HEK293 (cell line): Measurements from ENCODE around the gene ABHD15.

Experiments used
- BCL11B ChIP-seq: fragments of 450-650 bp; formaldehyde crosslinking; IDR thresholded peaks from 2 replicates; pipeline ENCODE4 v1.5.1; 2016; ENCODE audit warnings: low read depth, missing biosample characterization, missing genetic modification characterization
- CTCF ChIP-seq: fragments of 450-650 bp; formaldehyde crosslinking; IDR thresholded peaks from 2 replicates; pipeline ENCODE4 v1.5.1; 2016; ENCODE audit warnings: missing biosample characterization, missing genetic modification characterization
- ELK4 ChIP-seq: IDR thresholded peaks from 2 replicates; pipeline ENCODE4 v1.6.1; 2011; ENCODE audit warnings: mild to moderate bottlenecking, low read depth, low read length, borderline replicate concordance
- GLI2 ChIP-seq: fragments of 450-650 bp; formaldehyde crosslinking; IDR thresholded peaks from 2 replicates; pipeline ENCODE4; 2017; ENCODE audit warnings: missing biosample characterization, missing genetic modification characterization, low read depth, borderline replicate concordance
- KLF16 ChIP-seq: fragments of 450-650 bp; formaldehyde crosslinking; IDR thresholded peaks from 2 replicates; pipeline ENCODE4 v1.5.1; 2017; ENCODE audit warnings: missing biosample characterization, missing genetic modification characterization
- KLF9 ChIP-seq: fragments of 450-650 bp; formaldehyde crosslinking; IDR thresholded peaks from 2 replicates; pipeline ENCODE4 v1.5.1; 2016; ENCODE audit warnings: missing biosample characterization, missing genetic modification characterization, low read depth
- OSR2 ChIP-seq: fragments of 450-650 bp; formaldehyde crosslinking; IDR thresholded peaks from 2 replicates; pipeline ENCODE4 v1.5.1; 2016; ENCODE audit warnings: missing biosample characterization, missing genetic modification characterization
- PRDM2 ChIP-seq: fragments of 450-650 bp; formaldehyde crosslinking; IDR thresholded peaks from 2 replicates; pipeline ENCODE4 v1.5.1; 2016; ENCODE audit warnings: missing biosample characterization, missing genetic modification characterization, borderline replicate concordance
- RBAK ChIP-seq: fragments of 450-650 bp; formaldehyde crosslinking; IDR thresholded peaks from 2 replicates; pipeline ENCODE4 v1.5.1; 2016; ENCODE audit warnings: missing biosample characterization, missing genetic modification characterization
- REPIN1 ChIP-seq: fragments of 450-650 bp; formaldehyde crosslinking; IDR thresholded peaks from 2 replicates; pipeline ENCODE4 v1.5.1; 2017; ENCODE audit warnings: missing biosample characterization, missing genetic modification characterization, low read depth
- SCRT1 ChIP-seq: fragments of 450-650 bp; formaldehyde crosslinking; IDR thresholded peaks from 2 replicates; pipeline ENCODE4 v1.5.1; 2016; ENCODE audit warnings: missing biosample characterization, missing genetic modification characterization, borderline replicate concordance
- ZBTB1 ChIP-seq: fragments of 450-650 bp; formaldehyde crosslinking; IDR thresholded peaks from 2 replicates; pipeline ENCODE4 v1.5.1; 2016; ENCODE audit warnings: missing biosample characterization, missing genetic modification characterization
- ZFP3 ChIP-seq: fragments of 450-650 bp; formaldehyde crosslinking; IDR thresholded peaks from 2 replicates; pipeline ENCODE4 v1.5.1; 2016; ENCODE audit warnings: low read depth, missing biosample characterization, missing genetic modification characterization
- ZFP41 ChIP-seq: fragments of 450-650 bp; formaldehyde crosslinking; IDR thresholded peaks from 2 replicates; pipeline ENCODE4 v1.5.1; 2016; ENCODE audit warnings: missing biosample characterization, missing genetic modification characterization, borderline replicate concordance
- ZNF10 ChIP-seq: fragments of 450-650 bp; formaldehyde crosslinking; IDR thresholded peaks from 2 replicates; pipeline ENCODE4 v1.5.1; 2017; ENCODE audit warnings: missing biosample characterization, missing genetic modification characterization
- ZNF175 ChIP-seq: fragments of 450-650 bp; formaldehyde crosslinking; IDR thresholded peaks from 2 replicates; pipeline ENCODE4 v1.5.1; 2016; ENCODE audit warnings: missing biosample characterization, missing genetic modification characterization
- ZNF280C ChIP-seq: fragments of 450-650 bp; formaldehyde crosslinking; IDR thresholded peaks from 2 replicates; pipeline ENCODE4 v1.5.1; 2016; ENCODE audit warnings: missing biosample characterization, missing genetic modification characterization
- ZNF335 ChIP-seq: fragments of 450-650 bp; formaldehyde crosslinking; conservative IDR thresholded peaks from 2 replicates; pipeline ENCODE4 v1.5.1; 2016; ENCODE audit warnings: missing biosample characterization, missing genetic modification characterization
- ZNF341 ChIP-seq: fragments of 450-650 bp; formaldehyde crosslinking; IDR thresholded peaks from 2 replicates; pipeline ENCODE4; 2016; ENCODE audit warnings: low read depth, missing biosample characterization, missing genetic modification characterization
- ZNF473 ChIP-seq: fragments of 450-650 bp; formaldehyde crosslinking; IDR thresholded peaks from 2 replicates; pipeline ENCODE4 v1.5.1; 2017; ENCODE audit warnings: missing biosample characterization, missing genetic modification characterization
- ZNF544 ChIP-seq: fragments of 450-650 bp; formaldehyde crosslinking; IDR thresholded peaks from 2 replicates; pipeline ENCODE4 v1.5.0; 2017; ENCODE audit warnings: missing biosample characterization, missing genetic modification characterization
- ZNF571 ChIP-seq: fragments of 450-650 bp; formaldehyde crosslinking; IDR thresholded peaks from 2 replicates; pipeline ENCODE4 v1.5.0; 2017; ENCODE audit warnings: missing biosample characterization, missing genetic modification characterization
- ZNF639 ChIP-seq: fragments of 450-650 bp; formaldehyde crosslinking; IDR thresholded peaks from 2 replicates; pipeline ENCODE4 v1.5.1; 2016; ENCODE audit warnings: missing biosample characterization, missing genetic modification characterization
- ZNF830 ChIP-seq: fragments of 450-650 bp; IDR thresholded peaks from 2 replicates; pipeline ENCODE4 v1.5.0; 2018; ENCODE audit warnings: missing biosample characterization, missing genetic modification characterization, low read depth, mild to moderate bottlenecking, moderate library complexity
- ZSCAN16 ChIP-seq: fragments of 450-650 bp; formaldehyde crosslinking; IDR thresholded peaks from 2 replicates; pipeline ENCODE4 v1.5.1; 2016; ENCODE audit warnings: missing biosample characterization, missing genetic modification characterization
- ZXDB ChIP-seq: fragments of 450-650 bp; formaldehyde crosslinking; IDR thresholded peaks from 2 replicates; pipeline ENCODE4 v1.5.1; 2016; ENCODE audit warnings: missing biosample characterization, missing genetic modification characterization
- TF ChIP-seq, protein P1 (sequence below): fragments of 450-650 bp; formaldehyde crosslinking; IDR thresholded peaks from 2 replicates; pipeline ENCODE4 v1.5.1; 2016; ENCODE audit warnings: missing biosample characterization, missing genetic modification characterization

Gene ABHD15

DNA sequence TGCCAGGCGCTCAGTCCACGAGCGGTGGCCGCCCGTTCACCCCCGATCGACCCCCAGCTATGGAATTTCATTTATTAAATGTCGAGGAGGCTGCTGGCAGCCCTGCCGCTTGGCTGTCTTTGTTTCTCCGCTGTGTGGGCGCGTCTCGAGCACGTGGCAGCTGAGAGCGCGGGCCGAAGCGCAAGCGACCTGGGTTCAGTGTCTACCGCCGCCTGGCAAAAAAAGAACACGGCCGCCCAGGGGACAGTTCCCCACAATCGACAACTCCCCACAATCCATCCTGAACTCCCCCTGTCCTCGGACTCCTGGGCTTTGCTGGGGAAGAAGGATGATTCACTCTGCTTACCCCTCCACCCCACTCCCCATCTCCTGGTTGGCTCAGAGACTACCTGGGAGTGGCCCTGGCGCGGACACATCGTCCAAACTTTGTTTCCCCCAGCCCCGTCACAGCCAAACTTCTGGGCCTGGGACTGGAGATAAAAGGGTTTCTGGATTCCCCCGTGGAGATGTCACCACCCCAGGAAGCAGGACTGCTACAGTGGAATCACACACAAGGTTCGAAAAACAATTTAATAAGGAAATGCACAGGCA is 24.4 kb upstream of the ABHD15 start (continued):
- TF ChIP-seq, protein P1, sequence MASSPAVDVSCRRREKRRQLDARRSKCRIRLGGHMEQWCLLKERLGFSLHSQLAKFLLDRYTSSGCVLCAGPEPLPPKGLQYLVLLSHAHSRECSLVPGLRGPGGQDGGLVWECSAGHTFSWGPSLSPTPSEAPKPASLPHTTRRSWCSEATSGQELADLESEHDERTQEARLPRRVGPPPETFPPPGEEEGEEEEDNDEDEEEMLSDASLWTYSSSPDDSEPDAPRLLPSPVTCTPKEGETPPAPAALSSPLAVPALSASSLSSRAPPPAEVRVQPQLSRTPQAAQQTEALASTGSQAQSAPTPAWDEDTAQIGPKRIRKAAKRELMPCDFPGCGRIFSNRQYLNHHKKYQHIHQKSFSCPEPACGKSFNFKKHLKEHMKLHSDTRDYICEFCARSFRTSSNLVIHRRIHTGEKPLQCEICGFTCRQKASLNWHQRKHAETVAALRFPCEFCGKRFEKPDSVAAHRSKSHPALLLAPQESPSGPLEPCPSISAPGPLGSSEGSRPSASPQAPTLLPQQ (tag by site-specific recombination): no peak
- TF ChIP-seq ZNF280C (tag by site-specific recombination): no peak
- no peak for TF ChIP-seq ZBTB1
- TF ChIP-seq RBAK: no peak
- no peak for TF ChIP-seq OSR2
- TF ChIP-seq BCL11B (tag by site-specific recombination): no peak; the same call in 1 of the 2 replicates
- TF ChIP-seq SCRT1: no peak
- TF ChIP-seq KLF9 (tag by site-specific recombination): peak; percentile 77
- TF ChIP-seq ZFP3 (tag by site-specific recombination): no peak
- TF ChIP-seq REPIN1: no peak
- TF ChIP-seq CTCF: no peak
- TF ChIP-seq ZNF639 (tag by site-specific recombination): no peak
- TF ChIP-seq ZNF335 (tag by site-specific recombination): peak; percentile 100
- no peak for TF ChIP-seq PRDM2 (tag by site-specific recombination)
- no peak for TF ChIP-seq ZNF10 (tag by site-specific recombination)
- no peak for TF ChIP-seq ZFP41 (tag by site-specific recombination)
- TF ChIP-seq GLI2 (tag by site-specific recombination): no peak
- no peak for TF ChIP-seq ZNF473 (tag by site-specific recombination)
- TF ChIP-seq ZNF544 (tag by site-specific recombination): no peak
- TF ChIP-seq ZNF175 (tag by site-specific recombination): no peak
- no peak for TF ChIP-seq ZNF341 (tag by site-specific recombination)
- TF ChIP-seq KLF16 (tag by site-specific recombination): peak; percentile 13; the same call in 1 of the 2 replicates
- no peak; the same call in 1 of the 2 replicates for TF ChIP-seq ZSCAN16 (tag by site-specific recombination)
- TF ChIP-seq ELK4: no peak
- peak; percentile 49 for TF ChIP-seq ZXDB (tag by site-specific recombination)
- no peak for TF ChIP-seq ZNF571
- no peak for TF ChIP-seq ZNF830
